ENCODE data around the gene ACAN.

ACAN gene

DNA sequence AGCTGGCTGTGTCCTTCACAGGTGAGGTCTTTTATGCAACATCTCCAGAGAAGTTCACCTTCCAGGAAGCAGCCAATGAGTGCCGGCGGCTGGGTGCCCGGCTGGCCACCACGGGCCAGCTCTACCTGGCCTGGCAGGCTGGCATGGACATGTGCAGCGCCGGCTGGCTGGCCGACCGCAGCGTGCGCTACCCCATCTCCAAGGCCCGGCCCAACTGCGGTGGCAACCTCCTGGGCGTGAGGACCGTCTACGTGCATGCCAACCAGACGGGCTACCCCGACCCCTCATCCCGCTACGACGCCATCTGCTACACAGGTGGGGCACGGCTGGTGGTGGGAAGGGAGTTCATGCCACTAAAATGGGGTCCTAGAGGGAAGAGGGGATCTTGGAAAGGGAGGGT lies 40.1 kb downstream of the ACAN start:
- DNase-seq (ENCODE audit: low spot score): no peak

- DNase-seq (ENCODE audit: low spot score): no peak
Measured at GRCh38 chr15:88844749-88845386, 41.6 kb downstream of the ACAN start.

DNA sequence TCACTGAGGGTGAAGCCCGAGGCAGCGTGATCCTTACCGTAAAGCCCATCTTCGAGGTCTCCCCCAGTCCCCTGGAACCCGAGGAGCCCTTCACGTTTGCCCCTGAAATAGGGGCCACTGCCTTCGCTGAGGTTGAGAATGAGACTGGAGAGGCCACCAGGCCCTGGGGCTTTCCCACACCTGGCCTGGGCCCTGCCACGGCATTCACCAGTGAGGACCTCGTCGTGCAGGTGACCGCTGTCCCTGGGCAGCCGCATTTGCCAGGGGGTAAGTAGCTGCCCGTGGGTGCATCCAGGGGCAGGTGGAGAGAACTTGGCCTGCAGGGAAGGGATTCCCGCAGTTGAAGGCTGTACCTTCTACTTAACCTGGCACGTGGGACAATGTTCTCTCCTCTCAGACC lies 42.4 kb downstream of the ACAN start:
- DNase-seq (ENCODE audit: low spot score): no peak

DNA sequence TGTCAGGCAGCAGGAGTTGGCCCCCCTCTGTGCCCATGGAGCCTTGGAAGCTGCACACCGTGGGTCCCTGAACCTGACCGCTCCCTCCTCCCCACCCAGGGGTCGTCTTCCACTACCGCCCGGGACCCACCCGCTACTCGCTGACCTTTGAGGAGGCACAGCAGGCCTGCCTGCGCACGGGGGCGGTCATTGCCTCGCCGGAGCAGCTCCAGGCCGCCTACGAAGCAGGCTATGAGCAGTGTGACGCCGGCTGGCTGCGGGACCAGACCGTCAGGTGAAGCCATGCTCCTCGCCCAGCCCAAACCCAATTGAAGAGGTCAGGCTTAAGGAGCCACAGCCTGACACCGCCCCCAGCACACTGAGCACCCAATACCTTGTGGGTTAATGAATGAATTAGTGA lies 43.9 kb downstream of the ACAN start:
- DNase-seq (ENCODE audit: low spot score): no peak

DNA sequence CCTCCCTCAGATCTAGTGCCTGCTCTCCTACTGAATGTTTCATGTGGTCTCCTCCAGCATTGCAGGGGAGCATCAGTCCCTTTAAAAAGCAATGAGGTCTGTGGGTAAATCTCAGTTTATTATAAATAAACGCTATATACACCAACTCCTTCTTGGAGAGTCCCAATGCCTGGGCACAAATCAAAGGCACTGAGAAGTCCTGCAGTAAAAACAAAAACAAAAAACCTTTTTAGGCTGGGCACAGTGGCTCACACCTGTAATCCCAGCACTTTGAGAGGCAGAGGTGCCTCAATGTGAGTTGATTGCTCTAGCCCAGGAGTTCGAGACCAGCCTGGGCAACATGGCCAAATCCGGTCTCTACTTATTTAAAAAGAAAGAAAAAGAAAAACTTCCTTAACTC lies 45.0 kb downstream of the ACAN start:
- DNase-seq (ENCODE audit: low spot score): no peak

DNA sequence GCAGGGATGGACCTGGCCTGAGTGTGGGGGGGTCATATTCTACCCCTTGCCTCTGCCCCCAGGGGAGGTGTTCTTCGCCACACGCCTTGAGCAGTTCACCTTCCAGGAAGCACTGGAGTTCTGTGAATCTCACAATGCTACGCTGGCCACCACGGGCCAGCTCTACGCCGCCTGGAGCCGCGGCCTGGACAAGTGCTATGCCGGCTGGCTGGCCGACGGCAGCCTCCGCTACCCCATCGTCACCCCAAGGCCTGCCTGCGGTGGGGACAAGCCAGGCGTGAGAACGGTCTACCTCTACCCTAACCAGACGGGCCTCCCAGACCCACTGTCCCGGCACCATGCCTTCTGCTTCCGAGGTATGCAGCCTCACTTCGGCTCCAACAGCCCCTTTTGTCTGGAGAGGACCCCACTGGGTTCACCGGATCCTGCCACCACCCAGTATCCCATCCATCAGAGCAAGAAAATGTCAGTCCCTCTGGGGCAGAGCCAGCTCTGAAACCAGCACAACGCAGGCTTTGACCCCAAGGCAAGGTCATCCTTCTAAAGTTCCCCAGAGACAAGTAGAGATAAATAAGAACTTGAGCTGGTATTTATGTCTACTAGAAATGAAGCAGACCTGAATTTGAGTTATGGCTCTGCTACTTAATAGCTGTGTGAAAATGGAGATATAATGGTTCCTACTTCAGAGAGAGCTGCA lies 46.3 kb downstream of the ACAN start:
- no peak for DNase-seq (ENCODE audit: low spot score)

DNA sequence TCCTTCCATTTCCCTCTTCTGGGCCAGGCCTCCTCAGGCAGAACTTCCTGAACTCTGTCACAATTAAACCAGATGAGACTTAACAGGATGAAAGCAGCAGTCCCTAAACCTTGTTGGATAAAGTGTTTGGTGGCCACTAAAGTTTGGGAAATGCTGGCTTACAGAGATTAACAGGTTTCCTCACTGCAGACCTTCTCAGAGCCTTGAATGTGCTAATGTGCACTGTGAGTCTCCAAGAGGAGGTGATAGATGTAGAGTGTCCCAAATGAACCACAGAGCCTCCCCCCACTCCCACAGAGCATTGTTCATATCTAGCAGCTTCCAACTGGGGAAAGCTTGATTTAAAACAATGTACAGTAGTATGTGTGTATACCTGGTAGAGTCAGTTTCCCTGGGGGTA lies 49.2 kb downstream of the ACAN start:
- DNase-seq (ENCODE audit: low spot score): no peak

- DNase-seq (ENCODE audit: low spot score): no peak
Measured at GRCh38 chr15:88858934-88859333, 55.7 kb downstream of the ACAN start.

DNA sequence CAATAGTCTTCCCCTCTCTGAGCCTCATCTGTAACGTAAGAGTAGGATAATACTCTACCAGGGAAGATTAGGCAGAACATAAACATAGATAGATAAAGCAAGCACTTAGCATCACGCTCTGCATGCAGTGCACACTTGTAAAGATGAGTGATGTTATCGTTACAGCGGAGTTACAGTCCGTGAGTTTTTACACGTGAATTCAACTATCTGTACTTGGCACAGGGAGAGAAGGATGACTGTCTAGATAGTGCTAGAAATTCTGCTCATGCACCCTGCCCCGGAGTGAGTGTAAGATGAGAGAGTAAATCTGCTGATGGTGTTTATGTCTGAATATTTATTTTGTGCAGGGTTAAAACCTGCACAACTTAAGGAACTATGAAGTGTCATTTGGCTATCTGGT lies 56.3 kb downstream of the ACAN start:
- no peak for DNase-seq (ENCODE audit: low spot score)

DNA sequence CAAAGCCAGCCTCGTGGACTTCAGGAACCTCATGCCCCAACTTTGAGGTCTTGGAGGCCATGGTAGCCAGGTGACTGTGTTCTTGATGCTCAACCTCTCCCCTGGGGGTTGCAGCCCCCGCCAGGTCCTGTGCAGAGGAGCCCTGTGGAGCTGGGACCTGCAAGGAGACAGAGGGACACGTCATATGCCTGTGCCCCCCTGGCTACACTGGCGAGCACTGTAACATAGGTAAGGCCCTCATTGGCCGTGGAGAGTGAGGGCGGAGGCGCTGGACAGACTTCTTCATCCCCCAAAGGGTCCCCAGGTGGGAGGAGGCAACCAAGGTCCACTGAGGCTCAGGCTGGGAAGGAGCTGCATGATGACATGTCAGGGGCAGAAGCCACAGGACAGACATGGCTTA lies 57.0 kb downstream of the ACAN start:
- DNase-seq (ENCODE audit: low spot score): no peak

DNA sequence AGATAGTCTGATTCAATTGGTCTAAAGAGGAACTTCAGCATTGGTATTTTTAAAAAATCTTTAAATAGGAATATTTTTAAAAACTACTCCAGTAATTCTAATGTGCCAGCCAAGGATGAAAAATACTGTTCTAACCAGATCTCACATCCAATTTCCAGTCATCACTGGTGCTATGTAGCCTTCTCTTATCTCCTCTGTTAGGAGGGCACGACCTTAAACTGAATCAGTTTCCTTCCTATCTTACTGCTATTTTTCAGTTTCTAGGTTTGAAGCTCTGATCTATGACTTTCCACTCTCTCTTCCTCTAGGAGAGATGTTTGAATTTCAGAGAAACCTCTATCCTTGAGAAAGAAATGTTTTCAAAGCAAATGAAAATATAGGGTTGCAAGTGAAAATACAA lies 60.2 kb downstream of the ACAN start:
- no peak for DNase-seq (ENCODE audit: low spot score)

- DNase-seq (ENCODE audit: low spot score): no peak
Measured at GRCh38 chr15:88864861-88865497, 61.7 kb downstream of the ACAN start.

DNA sequence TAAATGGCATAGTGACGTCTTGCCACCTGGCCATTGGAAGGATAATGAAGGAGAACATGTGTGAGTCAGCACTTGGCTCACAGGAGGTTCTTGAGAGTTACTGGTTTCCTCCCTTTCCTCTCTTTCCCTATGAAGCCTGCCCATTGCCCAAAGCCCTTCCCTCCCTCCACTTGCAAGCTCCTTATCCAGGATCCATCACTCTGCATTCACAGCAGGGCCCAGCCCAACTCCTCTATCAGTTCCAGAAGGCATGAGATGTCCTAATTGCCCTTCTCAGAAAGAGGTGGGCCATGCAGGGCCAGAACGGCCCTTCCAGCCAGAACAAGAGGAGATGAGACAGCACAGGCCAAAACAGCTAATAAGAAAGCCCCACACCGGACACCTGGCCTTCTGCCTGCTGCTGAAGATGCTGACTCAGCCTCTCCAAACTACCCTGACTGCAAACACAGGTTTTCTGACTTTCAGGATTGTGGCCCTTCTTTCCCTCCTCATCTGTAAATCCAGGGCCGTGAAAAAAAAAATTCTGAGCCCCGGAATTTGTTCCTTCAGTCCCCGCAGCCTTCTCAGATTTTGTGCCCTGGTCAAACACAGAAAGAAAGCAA lies 62.4 kb downstream of the ACAN start:
- DNase-seq (ENCODE audit: low spot score): no peak

DNA sequence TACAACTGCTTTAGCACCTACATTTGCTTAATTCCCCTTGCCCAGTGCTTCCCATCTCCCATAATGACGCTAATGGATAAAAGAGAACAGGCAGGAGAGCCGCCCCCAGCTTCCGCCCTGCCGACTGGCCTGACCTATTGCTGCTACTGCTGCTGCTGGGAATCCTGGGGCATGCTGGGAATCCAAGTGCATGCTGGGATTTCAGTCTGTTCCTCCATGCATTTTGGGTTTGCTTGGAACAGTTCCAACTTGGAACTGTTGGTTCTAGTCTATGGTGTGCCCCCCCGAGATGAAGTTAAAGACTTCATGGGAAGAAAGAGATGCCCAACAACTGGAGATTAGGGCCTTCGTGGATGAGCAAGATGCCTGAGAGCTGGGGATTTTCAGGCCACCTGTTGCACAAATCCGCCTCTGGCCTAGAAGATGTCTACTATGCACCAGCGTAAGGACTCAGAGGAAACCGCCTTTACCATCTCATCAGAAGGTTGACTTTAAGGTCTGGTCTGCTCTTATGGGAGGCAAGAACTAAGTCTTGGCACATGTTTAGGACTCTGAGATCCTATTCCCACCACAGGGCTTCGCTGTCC lies 63.2 kb downstream of the ACAN start:
- DNase-seq (ENCODE audit: low spot score): no peak

DNA sequence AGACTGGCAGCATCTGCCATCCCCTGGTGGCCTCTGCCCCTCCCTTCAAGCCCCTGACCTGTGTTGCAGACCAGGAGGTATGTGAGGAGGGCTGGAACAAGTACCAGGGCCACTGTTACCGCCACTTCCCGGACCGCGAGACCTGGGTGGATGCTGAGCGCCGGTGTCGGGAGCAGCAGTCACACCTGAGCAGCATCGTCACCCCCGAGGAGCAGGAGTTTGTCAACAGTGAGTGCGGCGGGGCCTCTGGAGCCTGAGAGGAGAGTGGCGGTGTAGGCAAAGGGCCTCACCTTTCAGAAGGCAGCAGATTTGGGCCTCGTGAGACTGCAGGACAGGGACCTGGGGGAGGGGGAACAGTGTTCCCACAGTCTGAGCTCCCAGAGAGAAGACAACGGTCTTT lies 68.1 kb downstream of the ACAN start:
- no peak for DNase-seq (ENCODE audit: low spot score)

GRCh38 chr15:88872106-88872505 lies 68.9 kb downstream of the ACAN start:
- no peak for DNase-seq (ENCODE audit: low spot score)

DNA sequence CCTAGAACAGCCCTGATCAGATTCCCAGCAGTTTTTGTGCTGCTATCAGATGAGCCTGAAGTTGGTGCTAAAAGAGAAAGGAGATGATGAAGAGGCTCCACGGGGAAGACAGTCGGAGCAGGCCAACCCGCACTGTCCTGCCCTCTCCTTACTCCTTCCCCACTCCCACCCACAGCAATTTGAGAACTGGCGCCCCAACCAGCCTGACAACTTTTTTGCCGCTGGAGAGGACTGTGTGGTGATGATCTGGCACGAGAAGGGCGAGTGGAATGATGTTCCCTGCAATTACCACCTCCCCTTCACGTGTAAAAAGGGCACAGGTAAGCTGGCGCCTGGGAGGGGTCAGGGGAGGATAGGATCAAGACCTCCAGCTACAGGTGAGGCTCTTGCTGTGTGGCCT lies 69.5 kb downstream of the ACAN start:
- DNase-seq (ENCODE audit: low spot score): no peak

DNA sequence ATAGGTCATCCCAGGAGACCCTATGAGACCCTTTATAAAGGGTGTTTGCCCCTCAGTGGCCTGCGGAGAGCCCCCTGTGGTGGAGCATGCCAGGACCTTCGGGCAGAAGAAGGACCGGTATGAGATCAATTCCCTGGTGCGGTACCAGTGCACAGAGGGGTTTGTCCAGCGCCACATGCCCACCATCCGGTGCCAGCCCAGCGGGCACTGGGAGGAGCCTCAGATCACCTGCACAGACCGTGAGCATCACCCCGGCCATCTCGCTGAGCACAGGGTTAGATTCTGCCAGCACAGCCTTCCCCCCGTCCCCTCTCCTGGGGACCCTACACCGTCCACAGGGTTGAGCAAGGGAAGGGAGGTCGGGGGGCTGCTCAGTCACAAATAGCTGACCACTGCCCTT lies 70.5 kb downstream of the ACAN start:
- no peak for DNase-seq (ENCODE audit: low spot score)

GRCh38 chr15:88874275-88874674 lies 71.0 kb downstream of the ACAN start:
- no peak for DNase-seq (ENCODE audit: low spot score)

GRCh38 chr15:88874684-88875083 lies 71.4 kb downstream of the ACAN start:
- no peak for DNase-seq (ENCODE audit: low spot score)

DNA sequence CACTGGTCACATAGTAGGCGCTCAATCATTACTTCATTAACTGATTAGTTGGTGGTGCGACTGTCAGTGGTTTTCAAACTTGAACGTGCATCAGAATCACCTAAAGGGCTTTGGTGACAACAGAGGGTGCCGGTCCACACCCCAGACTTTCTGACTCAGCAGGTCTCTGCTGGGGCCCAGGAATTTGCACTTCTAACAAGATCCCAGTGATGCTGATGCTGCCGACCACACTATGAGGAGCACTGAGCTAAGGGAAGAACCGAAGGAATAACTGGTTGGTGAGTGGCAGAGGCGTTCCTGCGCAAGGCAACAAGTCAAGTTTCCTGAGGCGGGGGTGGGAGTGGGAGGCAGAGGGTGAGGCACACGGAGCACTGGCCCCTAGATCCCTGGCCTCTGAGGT lies 73.3 kb downstream of the ACAN start:
- no peak for DNase-seq (ENCODE audit: low spot score)

DNA sequence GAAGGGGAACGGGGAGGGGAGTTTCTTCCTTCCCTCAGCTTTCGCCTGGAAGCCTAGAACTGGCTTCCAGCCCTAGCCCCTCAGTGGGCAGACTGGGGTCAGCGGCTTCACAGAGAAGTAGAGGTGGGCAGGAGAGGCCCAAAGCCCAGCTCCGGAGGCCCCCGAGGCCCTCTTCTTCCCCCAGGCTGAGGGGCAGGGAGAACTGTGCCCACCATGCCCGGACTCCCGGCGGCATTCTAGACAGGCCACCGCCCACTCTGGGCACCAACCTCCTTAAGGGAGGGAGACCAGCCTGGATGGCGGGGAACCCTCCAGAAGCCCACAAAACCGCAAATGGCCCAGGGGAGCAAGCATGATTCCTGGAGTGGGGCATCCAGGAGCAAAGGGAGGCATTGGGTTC lies 74.2 kb downstream of the ACAN start:
- DNase-seq (ENCODE audit: low spot score): no peak

DNA sequence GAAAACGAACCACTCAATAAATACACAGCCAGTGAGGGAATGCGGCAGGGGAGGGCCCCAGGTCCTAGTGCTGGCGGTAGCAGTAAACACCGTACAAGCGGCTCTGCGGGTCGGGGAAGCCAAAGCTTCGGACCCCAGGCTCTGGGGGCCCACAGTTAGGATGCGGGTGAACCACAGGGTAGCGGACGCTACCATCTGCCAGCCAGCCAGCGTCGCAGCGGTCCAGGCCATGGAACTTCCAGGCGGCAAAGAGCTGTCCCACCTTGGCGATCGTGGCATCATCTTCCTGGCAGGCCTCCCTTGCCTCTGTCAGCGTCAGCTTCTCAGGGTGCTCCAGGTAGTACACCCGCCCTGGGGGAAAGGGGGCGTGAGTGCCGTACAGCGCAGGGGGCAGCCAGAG lies 74.7 kb downstream of the ACAN start:
- DNase-seq (ENCODE audit: low spot score): no peak
